Thyroid gland (tissue), 4 donors: ENCODE data around the gene P2RX1. TPM values are rescaled to one million over a fixed set of nuclear protein-coding genes. Genes with fewer than 3 reads are reported as not detected.

Experiments
- DNase-seq, 2 donors: peaks; one replicate each; pipeline ENCODE4 v3.0.0-alpha.2; 2019
- H3K27ac ChIP-seq, 3 donors: fragments of 200-600 bp; sonication (generic); 1 replicate in 2 of 3; 2 replicates in 1 of 3; pipeline ENCODE4 v1.5.1; 2016 to 2019; ENCODE audit warnings: mild to moderate bottlenecking in 1 of 3, moderate library complexity in 1 of 3
- H3K27me3 ChIP-seq: fragments of 200-600 bp; sonication (generic); one replicate; pipeline ENCODE4 v1.5.1; 2019
- H3K36me3 ChIP-seq, 2 donors: fragments of 200-600 bp; sonication (generic); one replicate each; pipeline ENCODE4 v1.5.1; 2016 to 2019
- H3K4me1 ChIP-seq, 2 donors: fragments of 200-600 bp; sonication (generic); one replicate each; pipeline ENCODE4 v1.5.1; 2017 to 2019
- H3K4me3 ChIP-seq, 3 donors: fragments of 200-600 bp; sonication (generic); replicated peaks in 1 of 3; 1 replicate in 2 of 3; 2 replicates in 1 of 3; pipeline ENCODE4 v1.5.1; 2016; ENCODE audit warnings: mild to moderate bottlenecking in 1 of 3
- H3K9me3 ChIP-seq: fragments of 200-600 bp; sonication (generic); one replicate; pipeline ENCODE4 v1.5.1; 2017
- CTCF ChIP-seq, 6 experiments: fragments of 200-600 bp in 3 of 6; fragments of 450-650 bp in 3 of 6; sonication (generic) in 3 of 6; IDR thresholded peaks; one replicate each; pipeline ENCODE4 v1.5.1; 2016 to 2019; ENCODE audit warnings: antibody characterized with exemption in 6 of 6, mild to moderate bottlenecking in 2 of 6, inconsistent platforms in 1 of 6, moderate library complexity in 1 of 6
- POLR2A ChIP-seq, 2 donors: fragments of 450-650 bp; IDR thresholded peaks; one replicate each; pipeline ENCODE4 v1.6.1; 2017; ENCODE audit warnings: antibody characterized with exemption in 2 of 2, mild to moderate bottlenecking in 2 of 2, moderate library complexity in 1 of 2
- whole genome bisulfite sequencing, 2 donors: methylation state at CpG; one replicate each; pipeline ENCODE4 v1.1.5; 2017; 5-methylcytosine and 5-hydroxymethylcytosine counted together
- intact Hi-C: fragments of 100-400 bp; cut with DNase I; formaldehyde crosslinking; loops from one replicate; pipeline ENCODE4 v1.15.1; 2023
- total RNA-seq, 4 donors: library from RNA; depleted of rRNA; stranded (reverse); fragments of >200 nt; gene quantifications; one replicate each; pipeline ENCODE4 v1.2.3, GENCODE V29; 2016

The P2RX1 gene
- total RNA-seq, 4 donors from 2014 or later = 0.11 to 0.54 (median 0.21) TPM; not detected in 1

GRCh38 chr17:3962965-3963236 is 46.6 kb upstream of the P2RX1 start:
- intact Hi-C loops = no loop called here
- Histone ChIP-seq H3K27ac (no peak overlapping the region), H3K4me1 (peaks cover 4 to 30% of the 10 kb centered on the region in 2 donors), H3K4me3 (no peak overlapping the region), H3K9me3 (no peaks in the 10 kb centered on the region), H3K27me3 (peaks cover 3% of the 10 kb centered on the region), H3K36me3 (no peaks in the 10 kb centered on the region)
- DNase-seq = no peak
- TF ChIP-seq CTCF (IDR thresholded peaks at IDR 0.05) (no peak), POLR2A (IDR thresholded peaks at IDR 0.05) (no peak)

- intact Hi-C loops = no loop called here
- H3K4me3 ChIP-seq = no peak overlapping the region
- no peaks in the 10 kb centered on the region for H3K9me3 ChIP-seq
- peaks cover 3% of the 10 kb centered on the region for H3K27me3 ChIP-seq
- no peak for DNase-seq
- WGBS, 2 donors = 76% methylated on average over 11 of the region's 11 CpGs
- peaks cover 4 to 30% of the 10 kb centered on the region in 2 donors for H3K4me1 ChIP-seq
- H3K27ac ChIP-seq = no peak overlapping the region
- TF ChIP-seq CTCF (IDR thresholded peaks at IDR 0.05) (no peak), POLR2A (IDR thresholded peaks at IDR 0.05) (no peak)
- no peaks in the 10 kb centered on the region for H3K36me3 ChIP-seq
Measured at GRCh38 chr17:3962217-3962964, 46.1 kb upstream of the P2RX1 start.

GRCh38 chr17:3961564-3962047 is 45.3 kb upstream of the P2RX1 start:
- no peak for DNase-seq
- Histone ChIP-seq H3K4me3 (no peak overlapping the region), H3K4me1 (peaks cover 4 to 30% of the 10 kb centered on the region in 2 donors), H3K9me3 (no peaks in the 10 kb centered on the region), H3K27ac (no peak overlapping the region), H3K27me3 (peaks cover 3% of the 10 kb centered on the region), H3K36me3 (no peaks in the 10 kb centered on the region)
- intact Hi-C loops = no loop called here
- TF ChIP-seq POLR2A (IDR thresholded peaks at IDR 0.05) (no peak), CTCF (IDR thresholded peaks at IDR 0.05) (no peak)
- WGBS, 2 donors = 69% methylated on average over 3 of the region's 5 CpGs; no CpG with 5 or more reads in 1 of the 2 donors

GRCh38 chr17:3960764-3961163 is 44.5 kb upstream of the P2RX1 start:
- Histone ChIP-seq H3K27me3 (peaks cover 3% of the 10 kb centered on the region), H3K4me1 (peaks cover 4 to 30% of the 10 kb centered on the region in 2 donors), H3K4me3 (no peak overlapping the region), H3K36me3 (no peaks in the 10 kb centered on the region), H3K9me3 (no peaks in the 10 kb centered on the region), H3K27ac (no peak overlapping the region)
- peak; percentile 46 to 76 for DNase-seq
- TF ChIP-seq POLR2A (IDR thresholded peaks at IDR 0.05) (no peak), CTCF (IDR thresholded peaks at IDR 0.05) (no peak)
- WGBS, 2 donors = 49 to 53% methylated on average over 14 of the region's 14 CpGs
- intact Hi-C loops = no loop called here

- Histone ChIP-seq H3K36me3 (no peaks in the 10 kb centered on the region), H3K27me3 (peaks cover 3% of the 10 kb centered on the region), H3K4me3 (no peak overlapping the region), H3K4me1 (peaks cover 0 to 24% of the 10 kb centered on the region in 2 donors), H3K27ac (no peak overlapping the region), H3K9me3 (no peaks in the 10 kb centered on the region)
- no peak for DNase-seq
- WGBS, 2 donors = 93 to 99% methylated on average over 4 to 11 of the region's 14 CpGs
- TF ChIP-seq POLR2A (IDR thresholded peaks at IDR 0.05) = no peak
- TF ChIP-seq CTCF (IDR thresholded peaks at IDR 0.05) = no peak
- intact Hi-C loops = no loop called here
Measured at GRCh38 chr17:3959921-3960601, 43.8 kb upstream of the P2RX1 start.
